GM19025 (cell line): Measurements from ENCODE around the gene TTC21A.

Experiments
- ATAC-seq: cut with Tn5 transposase; IDR thresholded peaks from one replicate; pipeline ENCODE4 v1.9.1; 2021; ENCODE audit warnings: mild to moderate bottlenecking, low read depth, moderate library complexity; ENCODE audit not compliant: unreplicated experiment

Gene TTC21A

DNA sequence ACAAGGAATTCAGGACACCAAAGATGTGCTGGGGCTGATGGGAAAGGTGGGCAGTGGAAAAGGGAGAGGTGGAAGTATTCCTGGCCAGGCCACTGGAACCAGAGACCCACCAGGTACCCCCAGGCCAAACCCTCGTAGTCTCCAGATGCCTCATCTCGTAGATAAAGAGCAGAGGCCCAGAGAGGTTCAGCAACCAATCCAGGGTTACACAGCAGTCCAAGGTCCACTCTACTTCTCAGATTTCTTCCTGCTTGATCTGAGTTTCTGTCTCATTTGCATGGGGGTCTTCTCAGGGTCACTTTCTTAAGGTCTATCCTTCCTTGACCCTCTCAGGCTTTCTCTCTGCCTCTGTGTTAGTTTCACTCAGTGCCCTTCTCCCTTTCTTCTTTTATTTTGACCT, 5.1 kb downstream of the TTC21A start:
- ATAC-seq, result no peak

DNA sequence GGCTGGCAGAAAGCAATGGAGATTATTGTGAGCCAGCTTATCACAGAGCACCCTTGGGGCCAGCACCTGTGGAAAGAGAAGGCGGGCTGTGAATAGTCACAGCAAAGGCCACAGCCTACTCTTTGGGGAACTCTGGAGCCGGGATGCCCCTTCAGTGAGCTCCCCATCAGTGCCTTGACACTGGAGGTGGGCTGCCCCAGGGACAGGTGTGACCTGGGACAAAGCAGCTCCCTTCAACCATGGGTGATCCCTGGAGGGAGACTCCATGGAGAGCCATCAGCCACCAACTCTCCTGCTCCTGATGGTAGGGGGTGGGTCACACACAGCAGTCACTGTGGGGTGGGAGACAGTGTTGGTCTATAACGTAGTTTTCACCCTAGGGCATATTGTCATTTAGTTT, 5.8 kb downstream of the TTC21A start:
- ATAC-seq, result no peak

DNA sequence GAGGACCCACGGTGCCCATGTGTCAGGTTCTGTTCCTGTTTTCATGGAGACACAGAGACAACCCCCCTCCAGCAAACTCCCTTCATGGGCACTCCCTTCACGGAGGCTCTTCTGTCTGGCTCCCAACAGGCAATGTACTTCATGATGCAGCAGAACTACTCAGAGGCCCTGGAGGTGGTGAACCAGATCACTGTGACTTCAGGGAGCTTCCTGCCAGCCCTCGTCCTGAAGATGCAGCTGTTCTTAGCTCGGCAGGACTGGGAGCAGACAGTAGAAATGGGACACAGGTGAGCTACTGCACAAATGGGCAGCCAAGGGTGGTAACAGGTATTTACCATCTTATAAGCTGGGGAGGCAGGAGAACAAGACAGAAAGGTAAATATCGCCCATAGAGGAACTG, 7.0 kb downstream of the TTC21A start:
- no peak for ATAC-seq

DNA sequence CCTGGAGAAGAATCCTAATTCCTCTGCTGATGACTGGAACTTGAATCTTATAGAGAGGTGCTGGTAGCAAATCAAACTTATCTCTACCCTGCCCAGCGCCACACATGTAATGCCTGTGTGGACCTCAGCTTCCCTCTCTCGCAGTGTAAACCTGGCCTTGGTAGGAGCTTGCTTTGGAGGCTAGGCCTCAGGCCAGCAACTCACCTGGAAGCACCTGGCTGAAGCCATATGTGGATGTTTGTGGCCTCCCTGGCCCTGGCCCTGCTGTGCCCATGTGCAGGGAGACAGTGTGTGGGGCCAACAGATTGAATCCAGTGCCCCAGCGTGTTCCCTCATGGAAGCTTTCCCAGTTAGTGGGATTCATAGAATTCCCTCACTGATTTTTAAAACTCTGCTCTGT, 8.4 kb downstream of the TTC21A start:
- ATAC-seq, result no peak

DNA sequence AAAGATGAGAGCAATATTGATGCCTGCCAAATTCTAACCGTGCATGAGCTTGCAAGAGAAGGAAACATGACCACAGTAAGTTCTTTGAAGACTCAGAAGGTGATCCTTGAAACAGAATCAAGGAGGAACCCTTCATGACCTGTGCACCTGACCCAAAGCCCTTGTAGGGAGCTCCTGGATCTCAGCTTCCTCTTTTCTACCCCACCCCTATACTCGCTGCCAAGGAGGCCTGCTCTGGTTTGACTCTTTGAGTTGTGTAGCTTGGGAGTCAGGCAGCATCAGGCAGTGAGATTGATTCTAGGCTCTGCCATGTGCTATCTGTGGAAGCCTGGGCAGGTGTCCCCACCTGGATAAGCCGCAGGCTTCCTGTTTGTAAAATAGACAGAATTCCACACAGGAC, 10.6 kb downstream of the TTC21A start:
- ATAC-seq, result no peak

DNA sequence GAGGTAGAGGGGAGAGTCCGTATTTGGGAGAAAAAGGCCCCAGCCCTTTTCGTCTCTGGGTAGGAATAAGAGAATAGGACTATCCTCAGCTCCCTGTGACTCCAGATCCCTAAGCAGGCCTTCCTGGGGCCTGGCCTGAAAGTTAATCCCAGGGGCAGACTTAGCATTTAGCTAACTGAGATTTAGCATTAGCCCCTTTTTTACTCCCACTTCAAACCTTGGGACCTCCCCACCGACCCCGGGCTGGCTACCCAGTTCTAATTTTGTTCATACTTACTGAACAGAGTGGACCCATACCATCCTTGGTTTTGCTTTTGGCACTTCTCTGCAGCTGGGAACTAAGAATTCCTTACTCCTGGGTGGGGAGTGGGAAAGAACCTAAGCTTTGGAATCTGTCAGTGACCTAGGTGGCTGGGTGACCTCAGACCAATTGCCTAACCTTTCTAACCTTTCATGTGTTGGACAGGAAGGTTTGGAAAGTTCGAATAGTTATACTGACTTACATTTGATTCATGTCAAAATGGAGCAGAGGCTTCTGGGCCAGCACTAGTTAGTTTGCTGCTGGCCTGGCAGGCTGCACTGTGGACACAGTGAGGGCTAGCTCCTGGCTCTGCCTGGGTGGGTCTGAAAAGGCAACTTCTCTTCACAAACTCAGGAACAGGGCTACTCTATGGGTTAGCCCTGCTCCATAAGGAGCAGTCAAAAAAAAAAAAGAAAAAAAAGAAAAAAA, 11.6 kb downstream of the TTC21A start:
- ATAC-seq, result no peak

DNA sequence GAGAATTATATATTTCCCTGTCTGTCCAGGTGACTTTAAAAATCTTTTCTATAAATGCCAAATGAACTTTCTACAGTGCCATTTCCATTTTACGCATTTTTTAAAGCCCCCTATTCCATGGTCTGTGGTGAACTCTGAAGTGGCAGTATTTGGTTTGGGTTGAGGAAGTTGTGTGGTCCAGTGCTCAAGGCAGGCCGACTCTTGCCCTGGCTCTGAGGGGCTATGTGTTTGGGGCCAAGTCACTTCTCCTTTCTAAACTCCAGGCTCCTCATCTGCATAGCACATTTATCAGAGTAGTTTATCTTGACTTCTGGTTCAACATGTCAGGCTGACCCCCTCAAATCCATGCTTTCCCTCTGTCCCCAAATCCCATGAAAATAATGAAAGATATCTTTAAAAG, 14.1 kb downstream of the TTC21A start:
- no peak for ATAC-seq

DNA sequence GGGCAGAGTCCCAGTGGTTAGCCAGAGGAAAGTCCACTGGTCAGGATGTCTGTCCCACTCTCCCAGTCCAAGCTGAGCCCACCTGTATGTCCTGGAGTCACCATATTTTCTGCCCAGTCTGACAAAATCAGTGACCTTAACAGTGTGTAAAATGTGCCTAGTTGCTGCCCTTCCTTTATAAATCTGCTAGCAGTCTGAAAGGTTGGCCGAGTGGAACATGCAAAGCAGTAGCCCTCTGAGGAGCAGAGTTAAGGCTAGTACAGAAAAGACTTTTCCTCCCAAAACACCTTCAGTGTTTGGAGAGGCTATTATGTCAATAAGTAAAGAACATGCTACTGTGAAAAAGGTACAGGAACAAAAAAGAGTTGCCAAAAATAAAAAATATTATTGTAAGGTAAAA, 15.3 kb downstream of the TTC21A start:
- no peak for ATAC-seq

DNA sequence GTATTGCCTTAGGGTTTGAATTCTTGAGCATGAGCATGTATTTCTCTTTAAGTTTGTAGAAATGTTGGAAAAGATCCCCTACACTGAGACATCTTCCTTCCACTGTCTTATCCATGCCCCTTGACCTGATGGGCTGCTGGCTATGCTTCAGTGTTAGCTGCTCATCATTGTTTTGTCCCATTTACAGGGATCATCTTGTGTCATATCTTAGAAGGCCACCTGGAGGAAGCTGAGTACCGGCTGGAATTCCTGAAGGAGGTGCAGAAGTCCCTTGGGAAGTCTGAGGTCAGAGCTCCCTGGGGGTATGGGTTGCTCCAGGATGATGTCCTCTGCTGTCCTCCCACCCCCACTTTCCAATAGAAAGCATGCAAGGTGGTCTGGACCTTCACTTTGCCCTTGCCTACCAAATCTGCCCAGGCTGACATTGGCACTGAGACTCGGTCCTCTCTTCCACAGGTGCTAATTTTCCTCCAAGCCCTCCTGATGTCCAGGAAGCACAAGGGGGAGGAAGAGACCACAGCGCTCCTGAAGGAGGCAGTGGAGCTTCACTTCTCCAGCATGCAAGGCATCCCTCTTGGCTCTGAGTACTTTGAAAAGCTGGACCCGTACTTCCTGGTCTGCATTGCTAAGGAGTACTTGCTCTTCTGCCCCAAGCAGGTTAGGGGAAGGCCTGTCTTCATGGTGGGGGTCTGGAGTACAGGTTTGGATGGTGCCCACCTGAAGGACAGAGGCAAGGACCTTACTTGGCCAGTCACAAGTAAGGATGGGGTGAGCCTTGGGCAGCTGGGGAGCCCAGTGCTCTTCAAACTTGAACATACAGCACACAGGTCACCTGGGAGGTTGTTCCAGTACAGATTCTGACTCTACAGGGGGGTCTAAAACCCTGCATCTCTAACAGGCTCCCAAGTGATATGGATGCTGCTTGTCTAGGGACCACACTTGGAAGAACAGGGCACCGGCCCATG, 17.7 kb downstream of the TTC21A start:
- ATAC-seq, result no peak

DNA sequence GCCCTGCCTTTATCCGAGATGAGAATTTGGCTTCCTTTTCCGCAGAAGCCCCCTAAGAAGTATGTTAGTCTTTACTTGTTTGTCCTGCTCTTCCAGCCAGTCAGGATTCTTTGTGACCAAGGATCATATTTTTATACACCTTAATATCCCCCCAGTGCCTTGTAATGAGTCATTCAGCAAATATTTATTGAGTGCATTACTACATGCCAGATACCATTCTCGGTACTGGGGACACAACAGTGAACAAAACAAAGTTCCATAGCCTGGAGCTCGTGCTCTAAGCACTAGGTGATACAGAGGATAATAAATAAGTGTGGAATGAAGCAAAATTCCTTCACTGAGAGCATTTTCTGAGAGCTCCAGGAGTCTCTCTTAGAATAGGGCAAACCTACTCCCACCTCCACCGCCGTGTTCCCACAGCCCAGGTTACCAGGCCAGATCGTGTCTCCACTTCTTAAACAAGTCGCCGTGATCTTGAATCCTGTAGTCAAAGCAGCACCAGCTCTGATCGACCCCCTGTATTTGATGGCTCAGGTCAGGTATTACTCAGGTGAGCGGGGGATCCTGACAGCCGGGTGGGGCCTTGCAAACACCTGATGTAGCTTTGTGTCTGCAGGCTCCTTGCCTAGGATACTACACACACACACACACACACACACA, 18.5 kb downstream of the TTC21A start:
- ATAC-seq, result no peak

DNA sequence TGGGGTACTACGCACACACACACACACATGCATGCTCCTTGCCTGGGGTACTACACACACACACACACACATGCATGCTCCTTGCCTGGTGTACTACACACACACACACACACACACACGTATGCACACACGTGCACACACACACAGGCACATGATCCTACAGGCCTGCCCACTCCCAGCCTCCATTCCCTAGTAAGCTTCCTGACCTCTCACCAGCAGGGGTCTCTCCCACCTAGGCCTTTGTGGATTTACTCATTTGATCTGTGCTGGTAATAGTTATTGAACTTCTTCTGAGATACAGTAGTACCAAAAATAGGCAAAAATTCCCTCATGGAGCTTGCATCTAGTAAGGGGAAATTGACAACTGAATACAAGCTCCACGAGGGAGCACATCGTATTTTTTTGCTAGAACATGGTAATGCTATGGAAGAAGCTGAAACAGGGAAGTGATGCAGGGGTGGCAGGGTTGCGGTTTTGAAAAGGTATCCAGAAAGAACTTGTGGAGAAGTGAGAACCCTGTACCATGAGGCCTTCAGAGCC, 19.1 kb downstream of the TTC21A start:
- ATAC-seq, result no peak

DNA sequence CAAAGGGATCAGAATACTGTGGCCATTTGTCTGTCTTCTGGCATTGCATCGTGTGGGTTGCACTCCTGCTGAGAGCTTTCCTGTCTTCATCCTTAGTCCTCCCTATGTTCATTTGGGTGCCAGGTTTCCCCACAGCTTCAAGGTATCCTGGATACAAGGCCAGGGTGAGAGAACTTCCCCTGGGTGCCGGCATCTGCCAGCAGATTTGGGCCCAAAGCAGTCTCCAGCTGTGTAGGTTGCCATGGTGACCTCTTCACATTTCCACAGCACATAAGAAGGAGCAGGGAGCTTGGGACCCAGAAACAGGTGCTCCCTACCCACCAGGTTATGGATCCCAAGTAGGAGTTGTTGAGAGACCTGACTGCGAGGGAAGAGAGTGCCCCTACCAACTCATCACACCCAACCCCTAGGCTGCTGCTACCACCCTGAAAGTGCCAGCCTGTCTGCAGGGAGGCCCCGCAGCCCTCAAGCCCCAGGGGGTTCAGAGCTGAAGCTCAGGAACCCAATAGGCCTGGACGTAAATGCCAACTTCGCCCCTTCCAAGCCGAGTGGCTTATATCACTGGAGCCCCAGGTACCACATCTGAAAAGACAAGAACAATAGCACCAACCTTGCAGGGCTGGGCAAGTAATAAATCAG, 19.9 kb downstream of the TTC21A start:
- ATAC-seq, result no peak

DNA sequence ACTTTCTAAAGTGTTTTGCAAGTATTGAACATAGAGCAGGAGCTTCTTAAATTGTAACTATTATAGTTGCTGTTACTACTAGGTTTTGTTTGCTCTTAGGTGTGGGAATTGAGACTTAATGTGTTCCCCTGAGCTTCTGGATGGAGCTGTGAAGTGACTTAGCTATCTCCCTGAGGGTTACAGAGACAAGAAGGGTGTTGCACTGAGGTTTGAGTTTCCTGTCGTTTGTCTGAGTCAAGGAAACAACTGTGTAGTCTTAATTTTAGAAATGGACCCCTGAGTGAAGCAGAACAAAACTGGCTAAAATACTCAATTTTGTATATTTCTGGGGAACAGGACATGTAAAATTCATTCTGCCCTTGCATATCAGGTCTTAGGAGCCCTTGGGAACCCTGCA, 20.4 kb downstream of the TTC21A start:
- no peak for ATAC-seq

DNA sequence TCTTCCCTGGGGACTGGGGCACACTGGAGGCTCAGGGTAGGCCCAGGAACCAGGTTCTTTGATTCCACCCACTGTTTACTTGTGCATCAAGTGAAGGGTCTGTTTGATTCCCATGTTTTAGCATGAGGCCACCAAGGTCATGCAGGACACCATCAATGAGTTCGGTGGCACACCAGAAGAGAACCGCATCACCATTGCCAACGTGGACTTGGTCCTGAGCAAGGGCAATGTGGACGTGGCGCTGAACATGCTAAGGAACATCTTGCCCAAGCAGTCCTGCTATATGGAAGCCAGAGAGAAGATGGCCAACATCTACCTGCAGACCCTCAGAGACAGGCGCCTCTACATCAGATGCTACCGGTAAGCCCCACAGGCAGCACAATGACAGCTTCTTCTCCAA, 21.5 kb downstream of the TTC21A start:
- no peak for ATAC-seq

DNA sequence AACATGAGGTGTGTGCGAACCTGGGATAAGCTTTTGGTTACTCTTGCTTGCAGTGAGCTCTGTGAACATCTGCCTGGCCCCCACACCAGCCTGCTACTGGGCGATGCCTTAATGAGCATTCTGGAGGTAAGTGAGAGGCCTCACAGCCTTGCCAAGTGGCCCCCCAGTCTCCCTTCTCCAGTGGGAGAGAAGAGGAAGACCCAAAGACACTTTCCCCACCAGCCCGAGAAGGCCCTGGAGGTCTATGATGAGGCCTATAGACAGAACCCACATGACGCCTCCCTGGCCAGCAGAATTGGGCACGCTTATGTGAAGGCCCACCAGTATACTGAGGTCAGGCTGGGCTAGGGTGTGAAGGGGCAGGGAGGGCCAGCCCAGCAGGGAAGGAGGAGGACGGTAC, 22.5 kb downstream of the TTC21A start:
- no peak for ATAC-seq

DNA sequence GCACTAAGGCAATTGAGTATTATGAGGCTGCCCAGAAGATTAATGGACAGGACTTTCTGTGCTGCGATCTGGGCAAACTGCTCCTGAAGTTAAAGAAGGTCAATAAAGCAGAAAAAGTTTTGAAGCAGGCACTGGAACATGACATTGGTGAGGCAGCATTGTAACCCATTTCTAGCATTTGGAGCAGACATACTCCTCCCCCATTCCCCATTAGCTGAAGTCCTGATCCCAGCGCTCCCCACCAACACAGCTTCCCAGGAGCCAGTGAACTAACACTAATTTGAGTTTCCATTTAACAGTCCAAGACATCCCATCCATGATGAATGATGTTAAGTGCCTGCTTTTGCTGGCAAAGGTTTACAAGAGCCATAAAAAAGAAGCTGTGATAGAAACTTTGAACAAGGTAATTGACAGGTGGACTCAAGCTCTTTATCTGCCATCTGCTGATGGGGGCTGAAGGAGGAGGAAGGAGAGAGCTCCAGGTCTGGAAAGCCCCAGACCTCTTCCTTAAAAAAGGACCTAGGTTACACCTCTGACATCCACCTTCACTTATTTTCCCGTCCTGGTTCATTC, 23.3 kb downstream of the TTC21A start:
- ATAC-seq, result no peak

DNA sequence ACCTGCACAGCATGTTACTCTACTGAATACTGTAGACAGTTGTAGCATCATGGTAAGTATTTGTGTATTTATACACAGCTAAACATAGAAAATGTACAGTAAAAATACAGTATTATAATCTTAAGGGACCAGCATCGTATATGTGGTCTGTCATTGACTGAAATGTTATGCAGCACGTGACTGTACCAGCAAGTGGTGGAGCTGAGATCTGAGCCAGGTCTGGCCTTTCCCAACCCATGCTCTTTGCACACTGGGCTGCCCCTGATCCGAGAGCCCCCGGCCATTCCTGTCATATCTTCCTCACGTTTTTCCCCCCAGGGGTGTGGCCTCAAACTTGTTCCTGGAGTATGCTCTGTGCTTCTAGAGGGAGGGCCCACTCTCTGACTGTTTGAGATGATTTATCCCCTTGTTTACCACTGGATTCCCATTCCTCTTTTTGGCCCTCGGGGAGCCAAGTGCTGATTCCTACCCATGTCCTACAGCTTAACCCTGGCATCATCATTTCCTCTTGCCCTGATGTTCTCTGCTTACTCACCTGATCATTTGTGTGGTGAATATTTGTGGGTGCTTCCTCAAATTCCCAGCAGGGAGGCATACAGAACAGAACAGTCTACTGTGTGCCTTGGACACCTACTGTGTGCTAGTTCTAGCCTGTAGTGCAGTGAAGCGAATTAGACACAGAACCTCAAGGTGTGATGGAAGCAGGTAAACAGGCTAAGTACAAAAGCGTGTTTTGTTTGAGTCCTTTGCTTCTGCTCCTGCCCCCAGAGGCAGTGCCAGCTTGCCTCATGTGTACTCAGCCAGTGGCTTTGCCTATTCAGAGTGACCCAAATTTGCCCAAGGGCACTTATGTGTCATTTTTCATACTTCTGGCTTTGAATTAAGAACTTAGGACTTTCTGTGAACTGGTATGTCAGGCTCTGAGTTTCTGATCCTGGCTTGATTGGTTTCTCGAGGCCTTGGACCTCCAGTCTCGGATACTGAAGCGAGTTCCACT, 24.9 kb downstream of the TTC21A start:
- ATAC-seq, result no peak

DNA sequence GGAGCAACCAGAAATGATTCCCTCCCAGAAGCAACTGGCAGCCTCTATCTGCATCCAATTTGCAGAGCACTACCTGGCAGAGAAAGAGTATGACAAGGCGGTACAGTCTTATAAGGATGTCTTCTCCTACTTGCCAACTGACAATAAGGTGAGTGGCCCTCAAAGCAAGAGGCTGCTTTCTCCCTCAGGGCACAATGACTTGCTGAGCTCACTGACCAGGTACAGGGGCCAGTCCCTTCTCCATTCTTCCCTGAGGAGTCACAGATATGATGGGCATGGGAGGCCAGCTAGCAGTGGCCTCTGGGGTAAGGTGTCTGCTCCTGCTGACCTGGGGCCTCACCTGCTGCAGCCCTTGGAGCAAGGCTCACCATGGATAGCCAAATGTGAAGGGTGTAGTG, 25.6 kb downstream of the TTC21A start:
- no peak for ATAC-seq

DNA sequence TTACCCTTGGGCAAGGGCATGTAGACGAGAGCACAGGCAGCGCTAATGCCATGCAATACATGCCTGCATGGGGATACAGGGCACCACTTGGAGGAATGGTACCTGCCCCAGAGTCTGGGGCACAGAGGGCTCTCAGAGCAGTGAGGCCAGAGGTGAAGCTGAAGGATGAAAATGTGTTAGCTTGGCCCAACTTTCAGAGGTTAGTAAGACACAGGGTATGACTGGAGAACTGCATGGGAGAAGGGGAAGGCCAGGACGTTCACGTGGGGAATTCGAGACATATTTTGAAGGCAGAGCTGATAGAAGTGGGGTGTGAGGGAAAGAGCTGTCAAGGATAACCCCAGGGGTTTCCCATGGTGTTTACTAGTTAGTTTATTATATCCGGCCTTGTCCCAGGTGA, 26.3 kb downstream of the TTC21A start:
- no peak for ATAC-seq
